ENCODE measurements around the gene ROR2. TPM values are rescaled to one million over a fixed set of nuclear protein-coding genes. Genes with fewer than 3 reads are reported as not detected.
A peak's percentile ranks its signal among the peaks of the same experiment; 100 is the strongest.

Gene ROR2
- total and polyA plus RNA-seq, 4 donors, result 1.6 to 5.8 TPM; not detected in 2

GRCh38 chr9:91776409-91777291 lies 173.4 kb downstream of the ROR2 start:
- H3K9me3 ChIP-seq (ENCODE audit: control insufficient read depth, low read length), result no peaks in the 10 kb centered on the region
- no peak overlapping the region for H3K4me3 ChIP-seq (ENCODE audit: low read length in 2 of 2)
- 45 to 53% methylated on average over 6 of the region's 6 CpGs for WGBS, 2 donors
- no peaks in the 10 kb centered on the region for H3K4me1 ChIP-seq (ENCODE audit: control insufficient read depth in 1 of 2, insufficient read depth in 2 of 2, low read length in 2 of 2)
- H3K27me3 ChIP-seq (ENCODE audit: control insufficient read depth in 1 of 2, insufficient read depth in 2 of 2, low read length in 1 of 2), result no peaks in the 10 kb centered on the region
- H3K36me3 ChIP-seq (ENCODE audit: control insufficient read depth in 1 of 2, insufficient read depth in 2 of 2, low read length in 1 of 2), result no peaks in the 10 kb centered on the region
- no peak overlapping the region for H3K27ac ChIP-seq (ENCODE audit: low read depth in 1 of 2, low read length in 2 of 2)
- DNase-seq (no peak), ATAC-seq (ENCODE audit: low FRiP score) (no peak)
- intact Hi-C loops (cut with DNase I), result loop anchor here in 1 of 2 donors (10.0 kb wide), 1 partner anchor 198 kb away; no protein-coding TSS in a partner anchor

DNA sequence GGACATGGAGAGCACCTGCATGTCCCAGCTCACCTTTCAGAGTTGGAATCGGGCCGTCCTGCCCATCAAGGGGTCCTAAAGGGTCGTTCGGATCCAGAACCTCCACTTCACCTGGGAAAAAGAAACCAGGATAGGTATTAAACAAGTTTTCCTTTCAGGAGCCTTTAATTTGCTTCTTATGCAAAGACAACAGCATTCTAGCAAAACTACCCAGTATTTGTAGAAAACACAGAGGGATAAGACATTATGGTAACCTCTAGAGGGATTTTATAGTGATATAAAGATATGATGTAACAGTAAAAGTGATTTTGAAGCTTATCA lies 174.4 kb downstream of the ROR2 start:
- H3K27me3 ChIP-seq (ENCODE audit: control insufficient read depth in 1 of 2, insufficient read depth in 2 of 2, low read length in 1 of 2), result no peaks in the 10 kb centered on the region
- no peaks in the 10 kb centered on the region for H3K36me3 ChIP-seq (ENCODE audit: control insufficient read depth in 1 of 2, insufficient read depth in 2 of 2, low read length in 1 of 2)
- H3K4me3 ChIP-seq (ENCODE audit: low read length in 2 of 2), result no peak overlapping the region
- intact Hi-C loops (cut with DNase I), result loop anchor here in 1 of 2 donors (10.0 kb wide), 1 partner anchor 199 kb away; no protein-coding TSS in a partner anchor
- H3K9me3 ChIP-seq (ENCODE audit: control insufficient read depth, low read length), result no peaks in the 10 kb centered on the region
- WGBS, 2 donors, result 12 to 13% methylated on average over 4 of the region's 4 CpGs
- no peak overlapping the region for H3K27ac ChIP-seq (ENCODE audit: low read depth in 1 of 2, low read length in 2 of 2)
- H3K4me1 ChIP-seq (ENCODE audit: control insufficient read depth in 1 of 2, insufficient read depth in 2 of 2, low read length in 2 of 2), result no peaks in the 10 kb centered on the region
- DNase-seq (no peak), ATAC-seq (ENCODE audit: low FRiP score) (no peak)

- H3K27me3 ChIP-seq (ENCODE audit: control insufficient read depth in 1 of 2, insufficient read depth in 2 of 2, low read length in 1 of 2), result no peaks in the 10 kb centered on the region
- no peaks in the 10 kb centered on the region for H3K4me1 ChIP-seq (ENCODE audit: control insufficient read depth in 1 of 2, insufficient read depth in 2 of 2, low read length in 2 of 2)
- WGBS, 2 donors, result 68 to 69% methylated on average over 9 of the region's 9 CpGs
- H3K27ac ChIP-seq (ENCODE audit: low read depth in 1 of 2, low read length in 2 of 2), result no peak overlapping the region
- ATAC-seq (ENCODE audit: low FRiP score) (peak; percentile 55), DNase-seq (peak in 1 of 2 donors; percentile 63)
- H3K36me3 ChIP-seq (ENCODE audit: control insufficient read depth in 1 of 2, insufficient read depth in 2 of 2, low read length in 1 of 2), result no peaks in the 10 kb centered on the region
- no peaks in the 10 kb centered on the region for H3K9me3 ChIP-seq (ENCODE audit: control insufficient read depth, low read length)
- intact Hi-C loops (cut with DNase I), result loop anchor here in 1 of 2 donors (10.0 kb wide), 1 partner anchor 200 kb away; no protein-coding TSS in a partner anchor
- H3K4me3 ChIP-seq (ENCODE audit: low read length in 2 of 2), result no peak overlapping the region
Measured at GRCh38 chr9:91775011-91775707, 174.9 kb downstream of the ROR2 start.

GRCh38 chr9:91773156-91773555 lies 176.9 kb downstream of the ROR2 start:
- WGBS, 2 donors, result 66 to 79% methylated on average over 14 of the region's 14 CpGs
- no peak overlapping the region for H3K27ac ChIP-seq (ENCODE audit: low read depth in 1 of 2, low read length in 2 of 2)
- H3K4me1 ChIP-seq (ENCODE audit: control insufficient read depth in 1 of 2, insufficient read depth in 2 of 2, low read length in 2 of 2), result no peaks in the 10 kb centered on the region
- no peaks in the 10 kb centered on the region for H3K9me3 ChIP-seq (ENCODE audit: control insufficient read depth, low read length)
- no peak for ATAC-seq (ENCODE audit: low FRiP score)
- H3K27me3 ChIP-seq (ENCODE audit: control insufficient read depth in 1 of 2, insufficient read depth in 2 of 2, low read length in 1 of 2), result no peaks in the 10 kb centered on the region
- no peak overlapping the region for H3K4me3 ChIP-seq (ENCODE audit: low read length in 2 of 2)
- no peak for DNase-seq
- intact Hi-C loops (cut with DNase I), result loop anchor here in 1 of 2 donors (10.0 kb wide), 1 partner anchor 202 kb away; no protein-coding TSS in a partner anchor
- H3K36me3 ChIP-seq (ENCODE audit: control insufficient read depth in 1 of 2, insufficient read depth in 2 of 2, low read length in 1 of 2), result no peaks in the 10 kb centered on the region

DNA sequence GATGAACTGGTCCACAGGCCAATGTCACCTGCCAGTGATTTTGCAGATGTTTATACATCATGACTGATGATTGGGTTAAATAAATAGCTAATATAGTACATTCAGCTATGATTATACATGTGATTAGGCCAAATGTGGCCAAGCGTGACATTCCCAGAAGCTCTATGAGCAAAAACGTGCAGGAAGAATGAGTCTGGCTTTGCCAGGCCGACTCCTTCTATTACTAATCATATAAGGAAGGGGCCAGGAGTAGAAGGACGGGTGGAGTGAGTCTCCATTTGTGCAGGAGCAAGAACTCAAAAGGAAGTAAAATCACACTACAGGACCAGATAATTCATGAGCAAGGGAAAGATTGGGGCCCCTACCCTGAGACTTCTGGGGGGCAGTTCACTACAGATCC lies 178.2 kb downstream of the ROR2 start:
- H3K4me1 ChIP-seq (ENCODE audit: control insufficient read depth in 1 of 2, insufficient read depth in 2 of 2, low read length in 2 of 2), result no peaks in the 10 kb centered on the region
- H3K9me3 ChIP-seq (ENCODE audit: control insufficient read depth, low read length), result no peaks in the 10 kb centered on the region
- ATAC-seq (ENCODE audit: low FRiP score) (no peak), DNase-seq (no peak)
- no peak overlapping the region for H3K27ac ChIP-seq (ENCODE audit: low read depth in 1 of 2, low read length in 2 of 2)
- H3K36me3 ChIP-seq (ENCODE audit: control insufficient read depth in 1 of 2, insufficient read depth in 2 of 2, low read length in 1 of 2), result no peaks in the 10 kb centered on the region
- whole genome bisulfite sequencing, 2 donors, result 73 to 84% methylated on average over 4 of the region's 4 CpGs
- H3K4me3 ChIP-seq (ENCODE audit: low read length in 2 of 2), result no peak overlapping the region
- intact Hi-C loops (cut with DNase I), result loop anchor here in 1 of 2 donors (10.0 kb wide), 1 partner anchor 203 kb away; no protein-coding TSS in a partner anchor
- H3K27me3 ChIP-seq (ENCODE audit: control insufficient read depth in 1 of 2, insufficient read depth in 2 of 2, low read length in 1 of 2), result no peaks in the 10 kb centered on the region

GRCh38 chr9:91771027-91771426 lies 179.0 kb downstream of the ROR2 start:
- WGBS, 2 donors, result 14 to 17% methylated on average over 8 of the region's 8 CpGs
- no peak overlapping the region for H3K4me3 ChIP-seq (ENCODE audit: low read length in 2 of 2)
- ATAC-seq (ENCODE audit: low FRiP score) (no peak), DNase-seq (peak in 1 of 2 donors; percentile 72)
- intact Hi-C loops (cut with DNase I), result loop anchor here in 1 of 2 donors (10.0 kb wide), 1 partner anchor 204 kb away; no protein-coding TSS in a partner anchor
- no peaks in the 10 kb centered on the region for H3K4me1 ChIP-seq (ENCODE audit: control insufficient read depth in 1 of 2, insufficient read depth in 2 of 2, low read length in 2 of 2)
- no peaks in the 10 kb centered on the region for H3K9me3 ChIP-seq (ENCODE audit: control insufficient read depth, low read length)
- H3K27ac ChIP-seq (ENCODE audit: low read depth in 1 of 2, low read length in 2 of 2), result no peak overlapping the region
- H3K36me3 ChIP-seq (ENCODE audit: control insufficient read depth in 1 of 2, insufficient read depth in 2 of 2, low read length in 1 of 2), result no peaks in the 10 kb centered on the region
- no peaks in the 10 kb centered on the region for H3K27me3 ChIP-seq (ENCODE audit: control insufficient read depth in 1 of 2, insufficient read depth in 2 of 2, low read length in 1 of 2)

- Histone ChIP-seq H3K4me1 (ENCODE audit: control insufficient read depth in 1 of 2, insufficient read depth in 2 of 2, low read length in 2 of 2) (no peaks in the 10 kb centered on the region), H3K27ac (ENCODE audit: low read depth in 1 of 2, low read length in 2 of 2) (no peak overlapping the region), H3K9me3 (ENCODE audit: control insufficient read depth, low read length) (no peaks in the 10 kb centered on the region), H3K36me3 (ENCODE audit: control insufficient read depth in 1 of 2, insufficient read depth in 2 of 2, low read length in 1 of 2) (no peaks in the 10 kb centered on the region), H3K4me3 (ENCODE audit: low read length in 2 of 2) (no peak overlapping the region), H3K27me3 (ENCODE audit: control insufficient read depth in 1 of 2, insufficient read depth in 2 of 2, low read length in 1 of 2) (no peaks in the 10 kb centered on the region)
- intact Hi-C loops (cut with DNase I), result loop anchor here in 1 of 2 donors (10.0 kb wide), 1 partner anchor 205 kb away; no protein-coding TSS in a partner anchor
- no peak for DNase-seq
- no peak for ATAC-seq (ENCODE audit: low FRiP score)
- 78 to 84% methylated on average over 10 of the region's 10 CpGs for WGBS, 2 donors
Measured at GRCh38 chr9:91770229-91770628, 179.8 kb downstream of the ROR2 start.

GRCh38 chr9:91768977-91769916 lies 180.8 kb downstream of the ROR2 start:
- 91 to 93% methylated on average over 29 of the region's 29 CpGs for WGBS, 2 donors
- ATAC-seq (ENCODE audit: low FRiP score), result no peak
- intact Hi-C loops (cut with DNase I), result no loop called here
- Histone ChIP-seq H3K4me1 (ENCODE audit: control insufficient read depth in 1 of 2, insufficient read depth in 2 of 2, low read length in 2 of 2) (no peaks in the 10 kb centered on the region), H3K9me3 (ENCODE audit: control insufficient read depth, low read length) (no peaks in the 10 kb centered on the region), H3K4me3 (ENCODE audit: low read length in 2 of 2) (no peak overlapping the region), H3K27me3 (ENCODE audit: control insufficient read depth in 1 of 2, insufficient read depth in 2 of 2, low read length in 1 of 2) (no peaks in the 10 kb centered on the region), H3K36me3 (ENCODE audit: control insufficient read depth in 1 of 2, insufficient read depth in 2 of 2, low read length in 1 of 2) (no peaks in the 10 kb centered on the region), H3K27ac (ENCODE audit: low read depth in 1 of 2, low read length in 2 of 2) (no peak overlapping the region)
- DNase-seq, result no peak

All from aorta (tissue), 5 donors.